Measurements from ENCODE around the gene DNAH6. TPM values are rescaled to one million over a fixed set of nuclear protein-coding genes. Genes with fewer than 3 reads are reported as not detected.

DNAH6 gene
- total RNA-seq, 6 donors from 2014 or later, result 0.37 to 25.0 (median 4.2) TPM

GRCh38 chr2:84815146-84815545 lies 298.8 kb downstream of the DNAH6 start:
- Histone ChIP-seq H3K4me3 (no peak overlapping the region), H3K27me3 (no peaks in the 10 kb centered on the region), H3K9me3 (no peaks in the 10 kb centered on the region), H3K36me3 (no peaks in the 10 kb centered on the region), H3K27ac (no peak overlapping the region), H3K4me1 (no peaks in the 10 kb centered on the region)
- DNase-seq (no peak), ATAC-seq (ENCODE audit: low FRiP score in 2 of 2) (no peak)
- no peak for TF ChIP-seq POLR2AphosphoS5 (IDR thresholded peaks at IDR 0.05)
- no peak for TF ChIP-seq CTCF (IDR thresholded peaks at IDR 0.05)
- TF ChIP-seq EP300 (IDR thresholded peaks at IDR 0.05), result no peak
- no peak for TF ChIP-seq POLR2A (IDR thresholded peaks at IDR 0.05)
- 69 to 72% methylated on average over 3 of the region's 3 CpGs for WGBS, 2 donors

GRCh38 chr2:84816426-84817026 lies 300.2 kb downstream of the DNAH6 start:
- Histone ChIP-seq H3K9me3 (no peaks in the 10 kb centered on the region), H3K27ac (no peak overlapping the region), H3K4me3 (no peak overlapping the region), H3K36me3 (no peaks in the 10 kb centered on the region), H3K27me3 (no peaks in the 10 kb centered on the region), H3K4me1 (no peaks in the 10 kb centered on the region)
- no peak for ATAC-seq (ENCODE audit: low FRiP score in 2 of 2)
- TF ChIP-seq POLR2A (IDR thresholded peaks at IDR 0.05), result no peak
- TF ChIP-seq EP300 (IDR thresholded peaks at IDR 0.05), result no peak
- TF ChIP-seq CTCF (IDR thresholded peaks at IDR 0.05), result no peak
- no peak for TF ChIP-seq POLR2AphosphoS5 (IDR thresholded peaks at IDR 0.05)
- DNase-seq, result no peak
- WGBS, 2 donors, result 94% methylated on average over 6 of the region's 6 CpGs

- Histone ChIP-seq H3K9me3 (no peaks in the 10 kb centered on the region), H3K4me1 (no peaks in the 10 kb centered on the region), H3K36me3 (no peaks in the 10 kb centered on the region), H3K27ac (no peak overlapping the region), H3K4me3 (no peak overlapping the region), H3K27me3 (no peaks in the 10 kb centered on the region)
- ATAC-seq (ENCODE audit: low FRiP score in 2 of 2), result no peak
- no peak for TF ChIP-seq POLR2A (IDR thresholded peaks at IDR 0.05)
- TF ChIP-seq POLR2AphosphoS5 (IDR thresholded peaks at IDR 0.05), result no peak
- no peak for TF ChIP-seq EP300 (IDR thresholded peaks at IDR 0.05)
- TF ChIP-seq CTCF (IDR thresholded peaks at IDR 0.05), result no peak
- WGBS, 2 donors, result 82 to 86% methylated on average over 2 of the region's 2 CpGs
- no peak for DNase-seq
Measured at GRCh38 chr2:84817239-84817655, 300.9 kb downstream of the DNAH6 start.

- H3K27ac ChIP-seq, result no peak overlapping the region
- no peaks in the 10 kb centered on the region for H3K36me3 ChIP-seq
- no peak overlapping the region for H3K4me3 ChIP-seq
- ATAC-seq (ENCODE audit: low FRiP score in 2 of 2) (no peak), DNase-seq (peak in 1 of 2 donors; percentile 31)
- TF ChIP-seq EP300 (IDR thresholded peaks at IDR 0.05), result no peak
- no peak for TF ChIP-seq POLR2A (IDR thresholded peaks at IDR 0.05)
- H3K4me1 ChIP-seq, result no peaks in the 10 kb centered on the region
- H3K9me3 ChIP-seq, result no peaks in the 10 kb centered on the region
- WGBS, 2 donors, result 89 to 97% methylated on average over 7 of the region's 7 CpGs
- no peaks in the 10 kb centered on the region for H3K27me3 ChIP-seq
Measured at GRCh38 chr2:84821806-84822205, 305.5 kb downstream of the DNAH6 start.

- H3K4me3 ChIP-seq, result no peak overlapping the region
- no peak for DNase-seq
Measured at GRCh38 chr2:84823229-84823628, 306.9 kb downstream of the DNAH6 start.

GRCh38 chr2:84823788-84824187 lies 307.5 kb downstream of the DNAH6 start:
- WGBS, 2 donors, result 96 to 97% methylated on average over 21 of the region's 21 CpGs
- Histone ChIP-seq H3K27ac (no peak overlapping the region), H3K4me1 (no peaks in the 10 kb centered on the region), H3K27me3 (no peaks in the 10 kb centered on the region), H3K36me3 (no peaks in the 10 kb centered on the region), H3K4me3 (no peak overlapping the region), H3K9me3 (no peaks in the 10 kb centered on the region)
- ATAC-seq (ENCODE audit: low FRiP score in 2 of 2) (no peak), DNase-seq (peak in 1 of 2 donors; percentile 75)
- TF ChIP-seq POLR2A (IDR thresholded peaks at IDR 0.05) (no peak), POLR2AphosphoS5 (IDR thresholded peaks at IDR 0.05) (no peak), CTCF (IDR thresholded peaks at IDR 0.05) (no peak), EP300 (IDR thresholded peaks at IDR 0.05) (no peak)

More at GRCh38 chr2:84823229-84823628, 306.9 kb downstream of the DNAH6 start:
- H3K4me1 ChIP-seq, result no peaks in the 10 kb centered on the region
- H3K27me3 ChIP-seq, result no peaks in the 10 kb centered on the region
- no peak overlapping the region for H3K27ac ChIP-seq
- no peaks in the 10 kb centered on the region for H3K9me3 ChIP-seq
- TF ChIP-seq POLR2A (IDR thresholded peaks at IDR 0.05) (no peak), EP300 (IDR thresholded peaks at IDR 0.05) (no peak), POLR2AphosphoS5 (IDR thresholded peaks at IDR 0.05) (no peak)
- no peak for ATAC-seq (ENCODE audit: low FRiP score in 2 of 2)
- no peaks in the 10 kb centered on the region for H3K36me3 ChIP-seq
- WGBS, 2 donors, result 76 to 88% methylated on average over 5 of the region's 5 CpGs
